Activated CD8-positive, alpha-beta memory T cell treated with anti-CD3 and anti-CD28 coated beads, Interleukin-2, amount 50 U/mL, for 24 hours (primary cell): ENCODE data around the gene GNAT2.

ENCODE experiments used
- DNase-seq: peaks from one replicate; pipeline ENCODE4 v3.0.0-alpha.2; 2020; ENCODE audit errors: extremely low read depth

GNAT2 gene

DNA sequence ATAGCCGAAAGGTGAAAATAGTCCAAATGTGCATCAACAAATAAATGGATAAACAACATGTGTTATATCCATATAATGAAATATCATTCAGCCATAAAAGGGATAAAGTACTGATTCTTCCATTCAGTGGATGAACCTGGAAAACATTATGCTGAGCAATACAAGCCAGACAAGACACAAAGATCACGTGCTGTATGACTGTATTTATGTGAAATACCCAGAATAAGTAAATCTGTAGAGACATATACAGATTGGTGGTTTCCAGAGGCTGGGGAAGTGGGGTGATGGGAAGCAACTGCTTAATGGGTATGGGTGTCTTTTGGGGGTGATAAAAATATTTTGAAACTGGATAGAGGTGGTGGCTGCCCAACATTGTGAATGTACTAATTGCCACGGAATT is 23.2 kb upstream of the GNAT2 start:
- no peak for DNase-seq

DNA sequence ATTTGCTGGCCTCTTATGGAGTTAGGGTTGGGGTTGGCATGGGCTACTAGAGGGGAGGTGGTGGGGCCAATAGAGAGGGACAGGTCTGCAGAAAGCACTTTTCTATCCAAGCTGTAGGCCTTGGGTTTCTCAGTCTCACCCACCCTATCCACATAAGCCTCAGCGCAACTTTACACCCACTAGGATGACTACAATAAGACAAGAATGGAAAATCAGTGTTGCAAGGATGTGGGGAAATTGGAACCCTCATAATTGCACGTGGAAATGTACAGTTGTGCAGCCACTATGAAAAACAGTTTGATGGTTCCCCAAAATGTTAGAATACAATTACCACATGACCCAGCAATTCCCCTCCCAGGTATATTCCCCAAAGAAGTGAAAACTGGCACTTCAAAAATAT is 22.4 kb upstream of the GNAT2 start:
- DNase-seq, result no peak

GRCh38 chr1:109641078-109641740 is 21.8 kb upstream of the GNAT2 start:
- no peak for DNase-seq

DNA sequence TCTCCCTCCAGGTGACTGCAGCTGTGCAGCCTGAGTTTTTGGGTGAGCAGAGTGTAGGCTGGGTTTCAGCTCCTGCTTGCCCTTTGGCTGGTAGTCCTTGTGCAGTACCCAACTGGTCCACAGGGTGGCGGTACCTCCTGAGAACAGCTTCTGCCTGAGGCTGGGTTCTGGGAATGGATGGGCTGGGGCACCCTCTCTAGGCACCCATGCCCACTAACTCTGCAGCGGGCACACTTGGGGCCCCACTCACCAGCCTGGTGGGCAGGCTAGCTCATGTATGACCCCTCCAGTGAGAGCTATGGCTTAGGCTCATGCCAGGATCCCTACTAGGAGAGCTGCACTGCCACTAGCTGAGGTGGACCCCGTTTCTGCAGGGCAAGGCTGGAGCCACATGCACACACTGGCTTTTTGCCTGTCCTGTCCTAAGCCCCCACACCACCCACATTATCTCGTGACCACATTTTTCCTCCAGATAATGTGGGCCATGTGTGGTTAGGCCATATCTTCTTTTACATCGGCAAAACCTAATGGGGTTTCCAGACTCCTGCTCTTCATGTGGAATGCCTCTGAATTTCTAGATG is 21.0 kb upstream of the GNAT2 start:
- peak; percentile 84 for DNase-seq

DNA sequence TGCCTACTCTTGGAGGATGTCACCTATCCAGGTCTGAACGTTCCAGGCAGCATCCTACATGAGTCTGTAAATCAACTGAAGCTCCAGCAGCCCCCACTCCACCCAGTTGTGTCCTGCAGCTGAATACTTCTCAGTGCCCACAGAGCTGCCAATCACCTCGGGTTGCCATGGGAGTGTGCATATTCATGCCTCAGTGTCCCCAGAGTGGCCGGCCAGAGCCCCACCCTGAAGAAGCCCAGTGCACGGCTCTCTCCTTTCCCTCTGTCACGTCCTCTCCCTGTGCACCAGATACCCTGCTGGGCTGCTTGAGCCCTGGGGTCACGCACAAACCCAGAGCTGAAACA is 20.4 kb upstream of the GNAT2 start:
- DNase-seq, result no peak

GRCh38 chr1:109639063-109639840 is 19.8 kb upstream of the GNAT2 start:
- no peak for DNase-seq

DNA sequence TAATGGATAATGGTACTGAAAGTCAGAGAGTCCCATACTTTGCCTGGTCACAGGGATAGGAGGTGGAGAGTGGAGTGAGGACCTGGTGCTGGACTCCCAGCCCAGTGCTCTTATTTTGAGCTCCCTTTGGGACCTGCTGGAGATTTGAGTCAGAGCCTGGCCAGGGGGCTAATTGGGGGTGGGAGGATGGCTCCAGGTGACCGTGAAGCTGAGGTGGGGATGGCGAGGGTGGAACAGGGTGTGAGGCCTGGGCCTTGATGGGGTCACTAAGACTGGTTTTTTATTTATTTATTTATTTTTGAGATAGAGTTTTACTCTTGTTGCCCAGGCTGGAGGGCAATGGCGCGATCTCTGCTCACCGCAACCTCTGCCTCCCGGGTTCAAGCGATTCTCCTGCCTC is 18.0 kb upstream of the GNAT2 start:
- no peak for DNase-seq

DNA sequence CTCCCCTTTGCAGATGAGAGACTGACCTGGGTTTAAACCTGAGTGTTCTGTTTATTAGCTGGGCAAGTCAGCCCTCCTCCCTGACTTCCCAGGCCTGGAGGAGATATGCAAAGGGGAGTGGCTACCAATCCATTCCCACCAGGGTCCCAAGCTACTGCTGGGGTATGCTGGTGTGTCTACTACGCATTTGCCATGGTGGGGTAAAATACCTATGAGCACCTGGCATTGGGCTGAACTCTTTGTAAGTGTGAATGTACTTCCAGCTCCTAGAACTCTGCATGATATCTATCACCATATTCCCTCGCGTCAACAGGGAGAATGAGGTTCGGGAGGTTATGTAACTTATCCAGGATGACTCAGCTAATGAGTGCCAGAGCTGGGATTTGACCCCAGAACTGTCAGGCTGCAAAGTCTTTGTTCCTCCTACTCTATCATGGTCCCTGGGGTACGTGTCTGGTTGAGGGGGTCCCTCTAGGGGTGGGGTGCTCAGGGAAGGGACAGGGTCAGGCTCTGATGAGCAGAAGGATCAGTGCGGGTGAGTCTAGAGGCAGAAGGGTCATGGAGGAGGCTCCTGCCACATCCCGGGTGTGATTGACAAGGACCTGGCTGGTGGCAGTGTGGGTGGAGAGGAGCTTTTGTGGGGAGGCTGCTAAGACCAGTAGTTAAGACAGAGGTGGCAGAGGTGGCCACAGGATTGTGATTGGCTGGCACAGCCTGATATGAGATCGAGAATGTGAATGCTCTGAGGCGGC is 17.0 kb upstream of the GNAT2 start:
- DNase-seq, result no peak

DNA sequence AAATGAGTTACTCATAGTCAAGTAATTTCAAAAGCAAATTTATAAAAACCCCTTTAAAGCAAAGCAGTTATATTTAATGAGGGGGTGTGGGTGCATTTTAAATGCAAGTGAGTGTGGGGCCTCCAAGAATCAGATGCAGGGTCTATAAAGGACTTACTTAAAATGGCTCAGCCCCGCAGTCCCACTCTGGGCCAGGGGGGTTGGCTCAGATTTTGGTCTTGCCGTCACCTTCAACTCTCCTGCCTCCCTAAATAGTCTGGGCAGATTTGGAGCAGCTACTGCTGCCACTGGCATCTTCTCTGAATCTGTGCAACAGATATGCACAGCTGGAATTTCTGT is 16.4 kb upstream of the GNAT2 start:
- DNase-seq, result no peak

DNA sequence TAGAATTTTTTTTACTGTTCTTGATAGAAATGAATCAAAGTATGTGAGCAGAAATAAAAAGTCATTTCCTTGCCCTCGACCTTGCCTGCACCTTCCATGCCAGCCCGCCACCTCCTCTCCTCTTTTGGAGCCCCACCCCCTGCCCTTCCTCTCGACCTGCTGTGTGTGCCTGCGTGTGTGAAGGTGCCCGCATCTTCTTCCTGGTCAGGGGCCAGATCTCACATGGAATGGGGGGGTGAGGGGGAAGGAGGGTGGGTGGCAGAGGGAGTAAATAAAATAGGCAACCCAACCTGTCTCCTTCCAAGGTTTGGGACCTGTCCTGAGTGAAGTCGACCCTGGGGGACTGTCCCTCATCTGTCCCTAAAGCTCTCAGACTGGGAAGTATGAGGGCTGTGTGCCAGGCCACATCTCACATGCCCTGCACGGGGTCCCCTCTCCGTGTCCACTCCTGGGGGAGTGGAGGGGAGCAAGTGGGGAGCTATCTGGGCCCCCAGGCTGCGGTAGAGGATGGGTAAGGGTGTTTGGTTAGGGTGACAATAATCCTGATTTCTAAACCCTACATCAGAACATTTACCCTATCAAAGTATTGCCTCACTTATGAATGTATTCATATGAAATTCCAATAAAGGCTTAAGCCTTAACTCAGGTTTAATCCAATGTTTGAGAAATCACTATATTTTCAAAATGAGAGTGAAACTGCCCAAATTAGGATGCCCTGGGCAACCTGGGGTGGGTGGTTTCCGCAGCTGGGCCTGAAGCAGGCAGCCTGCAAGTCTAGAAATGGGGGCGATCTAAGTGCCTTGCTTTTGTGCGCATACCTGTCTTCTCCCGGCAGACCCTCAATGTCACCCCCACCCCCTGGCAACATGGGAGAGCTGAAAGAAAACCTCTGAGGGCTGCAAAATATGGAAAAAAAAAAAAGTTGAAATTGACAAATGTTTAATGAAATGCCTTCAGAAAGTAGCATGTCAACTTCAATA is 15.6 kb upstream of the GNAT2 start:
- no peak for DNase-seq

GRCh38 chr1:109634292-109634691 is 14.9 kb upstream of the GNAT2 start:
- no peak for DNase-seq

DNA sequence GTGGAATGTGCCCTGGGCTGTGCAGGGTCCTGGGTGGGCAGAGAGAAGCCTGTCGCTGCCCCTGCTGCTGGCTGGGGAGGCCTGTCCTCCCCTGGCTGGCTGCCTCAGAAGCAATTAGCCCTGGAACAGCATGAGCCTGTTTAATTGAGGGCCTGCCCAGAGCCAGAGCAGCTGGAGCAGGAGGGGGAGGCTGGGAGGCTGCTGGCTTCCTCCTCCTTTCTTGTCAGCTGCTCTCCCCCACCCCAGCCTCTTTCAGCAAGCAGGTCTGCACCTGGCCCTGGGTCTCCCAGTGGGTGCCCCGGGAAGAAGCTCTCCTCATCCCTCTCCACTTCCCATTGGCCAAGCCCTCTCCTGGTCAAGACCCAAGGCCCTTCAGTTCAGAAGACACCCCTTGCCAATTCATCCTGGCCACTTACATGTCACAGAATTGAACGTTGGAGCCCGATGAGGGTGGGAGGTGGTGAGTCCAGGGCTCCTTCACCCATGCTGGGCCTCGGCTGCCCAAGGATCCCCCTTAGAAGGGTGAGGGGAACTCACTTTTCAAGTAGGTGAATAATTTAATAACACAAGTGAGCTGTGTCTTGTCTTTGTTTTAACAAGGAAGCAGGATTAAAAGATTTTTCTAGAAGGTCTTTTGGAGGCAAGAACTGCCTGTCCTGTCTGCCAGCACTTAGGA is 13.4 kb upstream of the GNAT2 start:
- no peak for DNase-seq

DNA sequence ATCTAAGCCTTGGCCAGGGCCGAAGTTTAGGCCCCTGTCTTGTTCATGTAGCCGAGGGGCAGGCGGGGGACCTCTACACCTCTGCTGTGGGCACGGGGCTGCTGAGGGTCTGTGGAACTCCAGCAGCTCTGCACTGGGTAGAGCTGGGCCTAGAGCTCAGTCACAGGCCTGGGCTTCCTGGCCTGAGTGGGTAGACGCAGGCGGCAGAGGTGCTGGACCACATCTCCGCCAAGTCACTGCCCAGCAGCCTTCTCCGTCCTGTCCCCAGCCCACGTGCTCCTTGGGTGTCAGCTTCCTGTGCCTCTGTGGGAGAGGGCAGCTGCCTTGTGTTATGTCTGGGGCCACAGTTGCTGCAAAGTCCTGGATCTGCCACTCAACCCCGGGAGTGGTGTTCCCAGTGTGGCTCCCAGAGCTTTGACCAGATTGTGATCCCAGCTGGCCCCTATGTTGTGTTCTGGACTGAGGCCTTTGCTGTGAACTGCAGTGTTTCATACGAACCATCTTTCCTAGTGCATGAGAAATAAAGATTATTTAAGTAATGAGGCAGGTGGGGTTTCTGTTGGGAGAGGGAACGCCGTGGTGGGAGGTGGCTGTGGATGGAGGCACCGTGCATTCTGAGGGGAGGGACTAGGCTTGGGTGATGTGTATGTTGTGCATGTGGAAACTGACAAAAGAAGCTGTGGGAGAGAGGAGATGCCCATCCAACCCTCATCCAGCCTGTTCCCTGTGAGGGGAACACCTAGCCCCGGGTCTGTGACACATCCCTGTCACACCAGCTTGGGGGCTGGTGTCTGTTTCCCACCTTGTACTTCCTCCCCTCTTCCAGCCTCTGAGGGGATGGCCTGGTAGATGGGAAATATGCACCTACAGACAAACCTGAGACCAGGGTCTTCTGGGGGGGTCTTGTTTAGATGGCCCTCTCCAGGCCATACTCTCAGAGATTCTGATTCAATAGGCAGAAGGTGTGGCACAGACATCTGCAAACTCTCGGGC is 12.4 kb upstream of the GNAT2 start:
- DNase-seq, result no peak

GRCh38 chr1:109630898-109631512 is 11.6 kb upstream of the GNAT2 start:
- DNase-seq, result no peak

DNA sequence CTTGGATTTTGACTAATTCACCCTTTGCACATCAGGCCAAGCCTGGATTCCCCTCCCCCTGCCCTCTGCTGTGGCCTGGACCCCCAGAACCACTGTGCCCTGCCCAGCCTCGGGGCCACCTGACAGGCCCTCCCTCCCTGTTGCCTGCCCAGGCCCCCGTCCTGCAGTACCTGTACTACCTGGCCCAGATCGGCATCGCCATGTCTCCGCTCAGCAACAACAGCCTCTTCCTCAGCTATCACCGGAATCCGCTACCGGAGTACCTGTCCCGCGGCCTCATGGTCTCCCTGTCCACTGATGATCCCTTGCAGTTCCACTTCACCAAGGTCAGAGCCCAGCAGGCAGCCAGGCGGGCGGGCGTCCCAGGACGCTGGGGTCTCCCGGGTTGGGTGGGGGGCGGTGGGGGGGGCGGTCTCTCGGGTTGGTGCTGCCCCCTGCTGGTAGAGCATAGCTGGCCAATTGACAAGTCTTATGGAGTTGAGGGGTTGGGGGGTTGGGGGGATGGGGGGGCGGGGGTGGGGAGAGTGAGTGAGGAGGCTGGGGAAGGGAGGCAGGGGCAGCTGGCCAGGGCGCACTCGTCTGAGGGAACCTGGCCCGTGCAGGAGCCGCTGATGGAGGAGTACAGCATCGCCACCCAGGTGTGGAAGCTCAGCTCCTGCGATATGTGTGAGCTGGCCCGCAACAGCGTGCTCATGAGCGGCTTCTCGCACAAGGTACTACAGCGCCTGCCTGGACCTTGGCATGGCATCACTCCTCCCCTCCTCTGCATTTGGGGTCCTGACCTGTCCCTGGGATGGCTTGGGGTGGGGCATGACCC is 10.9 kb upstream of the GNAT2 start:
- DNase-seq, result no peak

GRCh38 chr1:109629372-109630030 is 10.1 kb upstream of the GNAT2 start:
- DNase-seq, result no peak

DNA sequence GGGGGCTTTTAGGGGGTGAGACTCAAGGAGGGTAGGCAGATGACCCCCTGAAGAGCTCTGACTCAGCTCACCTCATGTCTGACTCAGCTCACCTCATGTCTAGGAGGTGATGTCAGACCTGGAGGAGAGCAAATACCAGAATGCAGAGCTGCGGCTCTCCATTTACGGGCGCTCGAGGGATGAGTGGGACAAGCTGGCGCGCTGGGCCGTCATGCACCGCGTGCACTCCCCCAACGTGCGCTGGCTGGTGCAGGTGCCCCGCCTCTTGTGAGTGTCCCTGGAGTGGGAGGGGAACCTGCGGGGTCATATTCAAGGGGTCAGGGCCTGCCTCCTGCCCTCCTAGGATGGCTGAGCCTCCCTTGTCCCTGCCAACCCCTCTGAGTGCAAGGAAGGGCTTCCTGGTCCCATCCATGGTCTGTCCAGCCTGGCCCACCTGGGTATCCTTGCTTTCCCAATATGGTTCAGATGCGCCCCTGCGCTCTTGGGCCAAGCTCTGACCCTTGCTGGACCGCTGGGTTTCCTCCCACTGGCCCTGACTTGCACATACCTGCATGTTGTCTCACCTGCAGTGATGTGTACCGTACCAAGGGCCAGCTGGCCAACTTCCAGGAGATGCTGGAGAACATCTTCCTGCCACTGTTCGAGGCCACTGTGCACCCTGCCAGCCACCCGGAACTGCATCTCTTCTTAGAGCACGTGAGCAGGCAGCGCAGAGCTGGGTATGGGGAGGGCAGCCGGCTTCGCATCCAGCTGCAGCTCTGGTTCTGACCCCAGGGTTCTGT is 9.3 kb upstream of the GNAT2 start:
- no peak for DNase-seq
